ENCODE measurements around the gene FRAS1.

- TF ChIP-seq EP300 (conservative IDR thresholded peaks at IDR 0.05; ENCODE audit: poor library complexity, severe bottlenecking) (no peak), EZH2 (IDR thresholded peaks at IDR 0.05; ENCODE audit: borderline replicate concordance, insufficient read depth, low read length, poor library complexity, severe bottlenecking) (no peak), TAF1 (IDR thresholded peaks at IDR 0.05; ENCODE audit: low read depth) (no peak), POLR2AphosphoS5 (IDR thresholded peaks at IDR 0.05) (no peak)
- TF ChIP-seq, protein P1, sequence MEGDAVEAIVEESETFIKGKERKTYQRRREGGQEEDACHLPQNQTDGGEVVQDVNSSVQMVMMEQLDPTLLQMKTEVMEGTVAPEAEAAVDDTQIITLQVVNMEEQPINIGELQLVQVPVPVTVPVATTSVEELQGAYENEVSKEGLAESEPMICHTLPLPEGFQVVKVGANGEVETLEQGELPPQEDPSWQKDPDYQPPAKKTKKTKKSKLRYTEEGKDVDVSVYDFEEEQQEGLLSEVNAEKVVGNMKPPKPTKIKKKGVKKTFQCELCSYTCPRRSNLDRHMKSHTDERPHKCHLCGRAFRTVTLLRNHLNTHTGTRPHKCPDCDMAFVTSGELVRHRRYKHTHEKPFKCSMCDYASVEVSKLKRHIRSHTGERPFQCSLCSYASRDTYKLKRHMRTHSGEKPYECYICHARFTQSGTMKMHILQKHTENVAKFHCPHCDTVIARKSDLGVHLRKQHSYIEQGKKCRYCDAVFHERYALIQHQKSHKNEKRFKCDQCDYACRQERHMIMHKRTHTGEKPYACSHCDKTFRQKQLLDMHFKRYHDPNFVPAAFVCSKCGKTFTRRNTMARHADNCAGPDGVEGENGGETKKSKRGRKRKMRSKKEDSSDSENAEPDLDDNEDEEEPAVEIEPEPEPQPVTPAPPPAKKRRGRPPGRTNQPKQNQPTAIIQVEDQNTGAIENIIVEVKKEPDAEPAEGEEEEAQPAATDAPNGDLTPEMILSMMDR (IDR thresholded peaks at IDR 0.05; ENCODE audit: poor library complexity, severe bottlenecking): no peak
- TF ChIP-seq, protein P2, sequence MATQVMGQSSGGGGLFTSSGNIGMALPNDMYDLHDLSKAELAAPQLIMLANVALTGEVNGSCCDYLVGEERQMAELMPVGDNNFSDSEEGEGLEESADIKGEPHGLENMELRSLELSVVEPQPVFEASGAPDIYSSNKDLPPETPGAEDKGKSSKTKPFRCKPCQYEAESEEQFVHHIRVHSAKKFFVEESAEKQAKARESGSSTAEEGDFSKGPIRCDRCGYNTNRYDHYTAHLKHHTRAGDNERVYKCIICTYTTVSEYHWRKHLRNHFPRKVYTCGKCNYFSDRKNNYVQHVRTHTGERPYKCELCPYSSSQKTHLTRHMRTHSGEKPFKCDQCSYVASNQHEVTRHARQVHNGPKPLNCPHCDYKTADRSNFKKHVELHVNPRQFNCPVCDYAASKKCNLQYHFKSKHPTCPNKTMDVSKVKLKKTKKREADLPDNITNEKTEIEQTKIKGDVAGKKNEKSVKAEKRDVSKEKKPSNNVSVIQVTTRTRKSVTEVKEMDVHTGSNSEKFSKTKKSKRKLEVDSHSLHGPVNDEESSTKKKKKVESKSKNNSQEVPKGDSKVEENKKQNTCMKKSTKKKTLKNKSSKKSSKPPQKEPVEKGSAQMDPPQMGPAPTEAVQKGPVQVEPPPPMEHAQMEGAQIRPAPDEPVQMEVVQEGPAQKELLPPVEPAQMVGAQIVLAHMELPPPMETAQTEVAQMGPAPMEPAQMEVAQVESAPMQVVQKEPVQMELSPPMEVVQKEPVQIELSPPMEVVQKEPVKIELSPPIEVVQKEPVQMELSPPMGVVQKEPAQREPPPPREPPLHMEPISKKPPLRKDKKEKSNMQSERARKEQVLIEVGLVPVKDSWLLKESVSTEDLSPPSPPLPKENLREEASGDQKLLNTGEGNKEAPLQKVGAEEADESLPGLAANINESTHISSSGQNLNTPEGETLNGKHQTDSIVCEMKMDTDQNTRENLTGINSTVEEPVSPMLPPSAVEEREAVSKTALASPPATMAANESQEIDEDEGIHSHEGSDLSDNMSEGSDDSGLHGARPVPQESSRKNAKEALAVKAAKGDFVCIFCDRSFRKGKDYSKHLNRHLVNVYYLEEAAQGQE (IDR thresholded peaks at IDR 0.05; ENCODE audit: borderline replicate concordance): no peak
Measured at GRCh38 chr4:78542373-78542772, 485.2 kb downstream of the FRAS1 start.

All from neural cell (in vitro differentiated cells).